PC-9 (cell line): ENCODE data around the gene DAAM1. TPM values are rescaled to one million over a fixed set of nuclear protein-coding genes. Genes with fewer than 3 reads are reported as not detected.

ENCODE experiments used
- BruUV-seq: library from RNA; stranded (reverse); fragments of 400-500 nt; replicated peaks from 2 replicates; lab custom pipeline; 2021; lab: Mats Ljungman, UMichigan
- CTCF ChIA-PET: fragments of 300-600 bp; sonication (Branson Sonifier 250); formaldehyde crosslinking; loops from one replicate; lab custom pipeline; 2022; ENCODE audit warnings: antibody characterized with exemption; lab: Charles Lee
- POLR2A ChIA-PET: fragments of 300-600 bp; sonication (Branson Sonifier 250); formaldehyde crosslinking; loops from one replicate; lab custom pipeline; 2022; ENCODE audit warnings: antibody characterized with exemption; ENCODE audit not compliant: unreplicated experiment; lab: Charles Lee
- DNase-seq, 2 experiments: peaks; one replicate each; pipeline versions ENCODE4 v3.0.0 to v3.0.0-alpha.2; 2015 to 2022; ENCODE audit warnings: mixed read lengths in 1 of 2
- H2AFZ ChIP-seq: fragments of 200-600 bp; sonication (generic); 2 replicates; pipeline ENCODE4 v1.8.1; 2017; ENCODE audit warnings: antibody characterized with exemption
- H3F3A ChIP-seq: fragments of 200-600 bp; sonication (generic); 2 replicates; pipeline ENCODE4 v1.8.1; 2017; ENCODE audit warnings: antibody characterized with exemption, mild to moderate bottlenecking, low read depth; ENCODE audit not compliant: insufficient read depth
- H3K27ac ChIP-seq: fragments of 200-600 bp; sonication (generic); 2 replicates; pipeline ENCODE4 v1.6.1; 2016; ENCODE audit warnings: mixed run types
- H3K27me3 ChIP-seq: fragments of 200-600 bp; sonication (generic); 2 replicates; pipeline ENCODE4 v1.6.1; 2016; ENCODE audit warnings: low read depth, mixed run types; ENCODE audit not compliant: insufficient read depth
- H3K36me3 ChIP-seq: fragments of 200-600 bp; sonication (generic); 2 replicates; pipeline ENCODE4 v1.6.1; 2016; ENCODE audit warnings: low read depth, mixed run types
- H3K4me1 ChIP-seq: fragments of 200-600 bp; sonication (generic); replicated peaks from 2 replicates; pipeline ENCODE4 v1.6.1; 2016; ENCODE audit warnings: mixed run types; ENCODE audit not compliant: insufficient read depth
- H3K4me2 ChIP-seq: fragments of 200-600 bp; sonication (generic); 2 replicates; pipeline ENCODE4 v1.6.1; 2017; ENCODE audit warnings: mixed run types
- H3K4me3 ChIP-seq: fragments of 200-600 bp; sonication (generic); 2 replicates; pipeline ENCODE4 v1.6.1; 2016; ENCODE audit warnings: mixed run types
- H3K79me2 ChIP-seq: fragments of 200-600 bp; sonication (generic); 2 replicates; pipeline ENCODE4 v1.6.1; 2017; ENCODE audit warnings: low read depth, mixed run types
- H3K9me2 ChIP-seq: fragments of 200-600 bp; sonication (generic); 2 replicates; pipeline ENCODE4 v1.8.1; 2017; ENCODE audit warnings: mild to moderate bottlenecking; ENCODE audit not compliant: insufficient read depth
- H3K9me3 ChIP-seq: fragments of 200-600 bp; sonication (generic); 2 replicates; pipeline ENCODE4 v1.8.1; 2016; ENCODE audit warnings: low read depth; ENCODE audit not compliant: insufficient read depth
- H4K20me1 ChIP-seq: fragments of 200-600 bp; sonication (generic); 2 replicates; pipeline ENCODE4 v1.8.1; 2017; ENCODE audit not compliant: insufficient read depth
- CTCF ChIP-seq: fragments of 200-600 bp; sonication (generic); conservative IDR thresholded peaks from 2 replicates; pipeline ENCODE4 v1.6.1; 2017; ENCODE audit warnings: mixed run types, antibody characterized with exemption, mild to moderate bottlenecking, moderate library complexity
- EZH2 ChIP-seq: fragments of 200-600 bp; sonication (generic); IDR thresholded peaks from 2 replicates; pipeline ENCODE4 v1.8.0; 2017; ENCODE audit warnings: antibody characterized with exemption, low read depth
- intact Hi-C: fragments of 100-400 bp; cut with micrococcal nuclease; formaldehyde crosslinking; loops from one replicate; pipeline ENCODE4 v1.10.0; 2022; ENCODE audit not compliant: unreplicated experiment
- total RNA-seq: library from RNA; stranded (reverse); gene quantifications from 2 replicates; pipeline ENCODE4 v1.2.3, GENCODE V29; 2021

Gene DAAM1
- total RNA-seq, 1 experiment from 2014 or later: 70.7 TPM

- no TSS peak for BruUV-seq
Measured at GRCh38 chr14:59333668-59334067, 145.2 kb downstream of the DAAM1 start.

GRCh38 chr14:59334253-59334652 lies 145.8 kb downstream of the DAAM1 start:
- Histone ChIP-seq H3K79me2 (no peaks in the 10 kb centered on the region), H3F3A (no peaks in the 10 kb centered on the region), H3K4me3 (no peak overlapping the region), H3K36me3 (peaks cover 26% of the 10 kb centered on the region), H2AFZ (no peak overlapping the region), H3K4me2 (no peak overlapping the region), H4K20me1 (no peaks in the 10 kb centered on the region), H3K9me2 (no peaks in the 10 kb centered on the region; the same call in 1 of the 2 replicates), H3K27me3 (no peaks in the 10 kb centered on the region), H3K4me1 (peaks cover 20% of the 10 kb centered on the region; the same call in 1 of the 2 replicates), H3K27ac (no peak overlapping the region), H3K9me3 (no peaks in the 10 kb centered on the region)
- POLR2A ChIA-PET: no interaction called here
- no TSS peak for BruUV-seq
- CTCF ChIA-PET: no interaction called here
- intact Hi-C loops: no loop called here
- no peak for TF ChIP-seq CTCF
- no peak for TF ChIP-seq EZH2
- DNase-seq: no peak

More at GRCh38 chr14:59333668-59334067, 145.2 kb downstream of the DAAM1 start:
- no peak for TF ChIP-seq EZH2
- TF ChIP-seq CTCF: no peak
- Histone ChIP-seq H3K4me3 (no peak overlapping the region), H2AFZ (no peak overlapping the region), H3K4me2 (no peak overlapping the region), H3F3A (no peaks in the 10 kb centered on the region), H4K20me1 (no peaks in the 10 kb centered on the region), H3K9me2 (no peaks in the 10 kb centered on the region; the same call in 1 of the 2 replicates), H3K36me3 (peaks cover 26% of the 10 kb centered on the region), H3K9me3 (no peaks in the 10 kb centered on the region), H3K27me3 (no peaks in the 10 kb centered on the region), H3K4me1 (peaks cover 25% of the 10 kb centered on the region), H3K79me2 (no peaks in the 10 kb centered on the region), H3K27ac (no peak overlapping the region)
- intact Hi-C loops: no loop called here
- ChIA-PET POLR2A (no interaction called here), CTCF (no interaction called here)
- peak in 1 of 2 experiments; percentile 89 for DNase-seq

- H3K79me2 ChIP-seq: no peaks in the 10 kb centered on the region
- H3K4me2 ChIP-seq: no peak overlapping the region
- ChIA-PET CTCF (no interaction called here), POLR2A (interaction anchor here (0.6 kb wide), 1 partner anchor 22 kb away, joined by 3 read pairs; no protein-coding TSS in a partner anchor)
- peaks cover 3% of the 10 kb centered on the region; the same call in 1 of the 2 replicates for H3F3A ChIP-seq
- no TSS peak for BruUV-seq
- intact Hi-C loops: no loop called here
- H4K20me1 ChIP-seq: no peaks in the 10 kb centered on the region
- TF ChIP-seq EZH2 (no peak), CTCF (no peak)
- H3K36me3 ChIP-seq: peaks cover 29% of the 10 kb centered on the region
- H3K4me3 ChIP-seq: no peak overlapping the region
- no peak overlapping the region for H3K27ac ChIP-seq
- H3K9me2 ChIP-seq: no peaks in the 10 kb centered on the region; the same call in 1 of the 2 replicates
- no peak overlapping the region for H2AFZ ChIP-seq
- peaks cover 27% of the 10 kb centered on the region for H3K4me1 ChIP-seq
- no peaks in the 10 kb centered on the region for H3K9me3 ChIP-seq
- no peak for DNase-seq
- no peaks in the 10 kb centered on the region for H3K27me3 ChIP-seq
Measured at GRCh38 chr14:59336098-59336497, 147.6 kb downstream of the DAAM1 start.
